GM13976 (cell line): ENCODE measurements around the gene ETAA1.

Source experiments
- DNase-seq: peaks from one replicate; pipeline ENCODE4 v3.0.0; 2012; ENCODE audit warnings: low spot score
- CTCF ChIP-seq: IDR thresholded peaks from 2 replicates; pipeline ENCODE4 v1.5.1; 2012; ENCODE audit warnings: borderline replicate concordance, mild to moderate bottlenecking; ENCODE audit not compliant: insufficient read depth; ENCODE audit errors: extremely low read depth, missing control alignments, control extremely low read depth
- in situ Hi-C: fragments of 300-500 bp; cut with MboI; formaldehyde crosslinking; loops from one replicate; pipeline ENCODE4 v1.12.0; 2022; ENCODE audit warnings: low sequenced_read_pairs, mixed read lengths, inconsistent platforms; ENCODE audit not compliant: unreplicated experiment

ETAA1 gene

GRCh38 chr2:67399144-67399543, 2.0 kb downstream of the ETAA1 start:
- TF ChIP-seq CTCF = no peak
- DNase-seq = no peak
- in situ Hi-C loops = no loop called here

- TF ChIP-seq CTCF = no peak
- in situ Hi-C loops = no loop called here
- DNase-seq = no peak
Measured at GRCh38 chr2:67399831-67400489, 2.8 kb downstream of the ETAA1 start.

- TF ChIP-seq CTCF = no peak
- in situ Hi-C loops = no loop called here
- no peak for DNase-seq
Measured at GRCh38 chr2:67400560-67401485, 3.7 kb downstream of the ETAA1 start.

- no peak for DNase-seq
- TF ChIP-seq CTCF = no peak
- in situ Hi-C loops = no loop called here
Measured at GRCh38 chr2:67408346-67408745, 11.2 kb downstream of the ETAA1 start.

- DNase-seq = no peak
- TF ChIP-seq CTCF = no peak
- in situ Hi-C loops = no loop called here
Measured at GRCh38 chr2:67412424-67412823, 15.3 kb downstream of the ETAA1 start.

GRCh38 chr2:67414867-67415266, 17.7 kb downstream of the ETAA1 start:
- in situ Hi-C loops = no loop called here
- no peak for DNase-seq

More at GRCh38 chr2:67414867-67415266, 17.7 kb downstream of the ETAA1 start:
- TF ChIP-seq CTCF = no peak
